PFSK-1 (cell line): ENCODE results near the gene OSGEP.

Experiments
- FOXP2 ChIP-seq: optimal IDR thresholded peaks from 2 replicates; pipeline ENCODE3; 2011; ENCODE audit warnings: borderline replicate concordance, control low read depth, inconsistent platforms; ENCODE audit not compliant: insufficient read depth; ENCODE audit errors: extremely low read length, extremely low read depth
- POLR2AphosphoS5 ChIP-seq: IDR thresholded peaks from 2 replicates; pipeline ENCODE4 v1.6.1; 2012; ENCODE audit warnings: low read depth, mild to moderate bottlenecking, control low read depth, low read length, moderate library complexity
- SIN3A ChIP-seq: IDR thresholded peaks from 2 replicates; pipeline ENCODE4 v1.6.1; 2012; ENCODE audit warnings: mild to moderate bottlenecking, low read length, moderate library complexity, borderline replicate concordance; ENCODE audit not compliant: insufficient read depth
- TAF1 ChIP-seq: IDR thresholded peaks from 2 replicates; pipeline ENCODE4 v1.6.1; 2012; ENCODE audit warnings: low read length, control low read depth, borderline replicate concordance; ENCODE audit not compliant: insufficient read depth
- TF ChIP-seq, protein P1 (sequence below), 2 experiments: IDR thresholded peaks; 2 replicates each; pipeline versions ENCODE4 v1.6.1 to v1.8.0; 2011 to 2012; ENCODE audit warnings: low read depth in 2 of 2, low read length in 2 of 2, control low read depth in 1 of 2, inconsistent platforms in 1 of 2, mild to moderate bottlenecking in 1 of 2, moderate library complexity in 1 of 2; ENCODE audit not compliant: insufficient read depth in 1 of 2

DNA sequence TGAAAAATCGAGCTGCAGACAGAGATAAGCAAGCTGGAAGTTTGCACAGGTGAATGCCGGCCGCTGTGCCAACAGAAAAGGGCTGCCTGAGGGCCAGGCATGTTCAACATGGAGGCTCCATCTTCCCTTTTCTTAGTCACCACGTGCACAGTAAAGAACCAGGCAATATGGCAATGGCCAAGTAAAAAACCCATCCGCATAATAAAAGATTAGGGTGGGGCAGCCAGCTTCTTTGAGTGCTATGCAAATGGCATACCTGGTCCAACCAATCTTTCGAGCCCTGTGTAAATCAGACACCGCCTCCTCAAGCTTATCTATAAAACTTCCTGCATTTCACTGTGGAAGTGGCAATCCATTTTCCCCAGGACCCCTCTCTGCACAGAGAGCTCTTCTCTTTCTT lies 31.3 kb upstream of the OSGEP start:
- TF ChIP-seq SIN3A (no peak), TAF1 (no peak), POLR2AphosphoS5 (no peak), FOXP2 (no peak)
- TF ChIP-seq, protein P1, sequence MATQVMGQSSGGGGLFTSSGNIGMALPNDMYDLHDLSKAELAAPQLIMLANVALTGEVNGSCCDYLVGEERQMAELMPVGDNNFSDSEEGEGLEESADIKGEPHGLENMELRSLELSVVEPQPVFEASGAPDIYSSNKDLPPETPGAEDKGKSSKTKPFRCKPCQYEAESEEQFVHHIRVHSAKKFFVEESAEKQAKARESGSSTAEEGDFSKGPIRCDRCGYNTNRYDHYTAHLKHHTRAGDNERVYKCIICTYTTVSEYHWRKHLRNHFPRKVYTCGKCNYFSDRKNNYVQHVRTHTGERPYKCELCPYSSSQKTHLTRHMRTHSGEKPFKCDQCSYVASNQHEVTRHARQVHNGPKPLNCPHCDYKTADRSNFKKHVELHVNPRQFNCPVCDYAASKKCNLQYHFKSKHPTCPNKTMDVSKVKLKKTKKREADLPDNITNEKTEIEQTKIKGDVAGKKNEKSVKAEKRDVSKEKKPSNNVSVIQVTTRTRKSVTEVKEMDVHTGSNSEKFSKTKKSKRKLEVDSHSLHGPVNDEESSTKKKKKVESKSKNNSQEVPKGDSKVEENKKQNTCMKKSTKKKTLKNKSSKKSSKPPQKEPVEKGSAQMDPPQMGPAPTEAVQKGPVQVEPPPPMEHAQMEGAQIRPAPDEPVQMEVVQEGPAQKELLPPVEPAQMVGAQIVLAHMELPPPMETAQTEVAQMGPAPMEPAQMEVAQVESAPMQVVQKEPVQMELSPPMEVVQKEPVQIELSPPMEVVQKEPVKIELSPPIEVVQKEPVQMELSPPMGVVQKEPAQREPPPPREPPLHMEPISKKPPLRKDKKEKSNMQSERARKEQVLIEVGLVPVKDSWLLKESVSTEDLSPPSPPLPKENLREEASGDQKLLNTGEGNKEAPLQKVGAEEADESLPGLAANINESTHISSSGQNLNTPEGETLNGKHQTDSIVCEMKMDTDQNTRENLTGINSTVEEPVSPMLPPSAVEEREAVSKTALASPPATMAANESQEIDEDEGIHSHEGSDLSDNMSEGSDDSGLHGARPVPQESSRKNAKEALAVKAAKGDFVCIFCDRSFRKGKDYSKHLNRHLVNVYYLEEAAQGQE (IDR thresholded peaks at IDR 0.05; ENCODE audit: insufficient read depth in 1 of 2, low read depth in 2 of 2, low read length in 2 of 2), result no peak
